ENCODE measurements around the gene RXFP1. TPM values are rescaled to one million over a fixed set of nuclear protein-coding genes. Genes with fewer than 3 reads are reported as not detected.

RXFP1 gene
- polyA plus RNA-seq, 1 of the 3 experiments (the other 2 are of a cell fraction): not detected

GRCh38 chr4:158543191-158543590, 21.5 kb downstream of the RXFP1 start:
- H3F3A ChIP-seq (replicated peaks; ENCODE audit: insufficient read depth): no peaks in the 10 kb centered on the region
- no peaks in the 10 kb centered on the region for H3K9me2 ChIP-seq
- H4K20me1 ChIP-seq (ENCODE audit: insufficient read depth): no peaks in the 10 kb centered on the region
- H3K9ac ChIP-seq: no peak overlapping the region
- 42% methylated on average over 1 of the region's 1 CpG for WGBS (ENCODE audit: low lambda C conversion rate)
- no peaks in the 10 kb centered on the region for H3K36me3 ChIP-seq (replicated peaks in 1 of 2; ENCODE audit: control insufficient read depth in 1 of 2, insufficient read depth in 2 of 2, low read length in 1 of 2)
- H3K4me1 ChIP-seq (ENCODE audit: control insufficient read depth in 1 of 2, insufficient read depth in 2 of 2, low read depth in 1 of 2, low read length in 1 of 2): no peaks in the 10 kb centered on the region
- no peak overlapping the region for H2AFZ ChIP-seq (ENCODE audit: low read depth)
- no peak overlapping the region for H3K4me2 ChIP-seq
- POLR2A ChIA-PET: no interaction called here
- TF ChIP-seq RXRA (IDR thresholded peaks at IDR 0.05; ENCODE audit: borderline replicate concordance, low read depth) (no peak), USF1 (IDR thresholded peaks at IDR 0.05; ENCODE audit: borderline replicate concordance, low read depth) (no peak), TAF1 (IDR thresholded peaks at IDR 0.05; ENCODE audit: borderline replicate concordance, low read depth, low read length) (no peak), YY1 (IDR thresholded peaks at IDR 0.05; ENCODE audit: low read depth) (no peak), REST (IDR thresholded peaks at IDR 0.05; ENCODE audit: low read depth, low read length) (no peak), SMC3 (IDR thresholded peaks at IDR 0.05; ENCODE audit: low read depth, low read length) (no peak), CHD2 (IDR thresholded peaks at IDR 0.05; ENCODE audit: low read length, partially characterized antibody) (no peak), MXI1 (IDR thresholded peaks at IDR 0.05; ENCODE audit: low read depth, low read length) (no peak), FOXJ3 (CRISPR knock-in tag; IDR thresholded peaks at IDR 0.05) (no peak), MAX (IDR thresholded peaks at IDR 0.05; ENCODE audit: low read depth) (no peak)
- H3K27ac ChIP-seq (ENCODE audit: low read depth in 2 of 2, low read length in 1 of 2): no peak overlapping the region
- CTCF ChIA-PET: interaction anchor here (1.0 kb wide), 1 partner anchor 350 kb away, joined by 3 read pairs; no protein-coding TSS in a partner anchor
- DNase-seq: no peak
- H3K9me3 ChIP-seq: no peaks in the 10 kb centered on the region
- H3K27me3 ChIP-seq (ENCODE audit: insufficient read depth): no peaks in the 10 kb centered on the region
- H3K4me3 ChIP-seq (ENCODE audit: low read depth in 2 of 2, low read length in 1 of 2): no peak overlapping the region
- no peaks in the 10 kb centered on the region for H3K79me2 ChIP-seq (ENCODE audit: insufficient read depth)

- H3K4me1 ChIP-seq (ENCODE audit: control insufficient read depth in 1 of 2, insufficient read depth in 2 of 2, low read depth in 1 of 2, low read length in 1 of 2): no peaks in the 10 kb centered on the region
- CTCF ChIA-PET: interaction anchor here (1.0 kb wide), 1 partner anchor 351 kb away, joined by 3 read pairs; no protein-coding TSS in a partner anchor
- no peaks in the 10 kb centered on the region for H3K27me3 ChIP-seq (ENCODE audit: insufficient read depth)
- WGBS (ENCODE audit: low lambda C conversion rate): 86% methylated on average over 1 of the region's 1 CpG
- H4K20me1 ChIP-seq (ENCODE audit: insufficient read depth): no peaks in the 10 kb centered on the region
- H3K4me3 ChIP-seq (ENCODE audit: low read depth in 2 of 2, low read length in 1 of 2): no peak overlapping the region
- TF ChIP-seq NRF1 (IDR thresholded peaks at IDR 0.05; ENCODE audit: low read depth, low read length) (no peak), GATA2 (CRISPR knock-in tag; IDR thresholded peaks at IDR 0.05) (no peak), SIN3A (IDR thresholded peaks at IDR 0.05; ENCODE audit: borderline replicate concordance, low read depth, low read length) (no peak), JUND (IDR thresholded peaks at IDR 0.05) (no peak), YY1 (IDR thresholded peaks at IDR 0.05; ENCODE audit: low read depth) (no peak), TCF12 (IDR thresholded peaks at IDR 0.05) (no peak), RAD21 (IDR thresholded peaks at IDR 0.05; ENCODE audit: low read length) (no peak), ELF1 (IDR thresholded peaks at IDR 0.05) (no peak), POLR2AphosphoS5 (IDR thresholded peaks at IDR 0.05; ENCODE audit: low read depth, low read length) (no peak), MXI1 (IDR thresholded peaks at IDR 0.05; ENCODE audit: low read depth, low read length) (no peak)
- POLR2A ChIA-PET: no interaction called here
- no peak overlapping the region for H3K4me2 ChIP-seq
- no peaks in the 10 kb centered on the region for H3K36me3 ChIP-seq (replicated peaks in 1 of 2; ENCODE audit: control insufficient read depth in 1 of 2, insufficient read depth in 2 of 2, low read length in 1 of 2)
- H3K9me3 ChIP-seq: no peaks in the 10 kb centered on the region
- no peak for DNase-seq
- no peaks in the 10 kb centered on the region for H3K79me2 ChIP-seq (ENCODE audit: insufficient read depth)
- no peaks in the 10 kb centered on the region for H3K9me2 ChIP-seq
- H3F3A ChIP-seq (replicated peaks; ENCODE audit: insufficient read depth): no peaks in the 10 kb centered on the region
- H3K9ac ChIP-seq: no peak overlapping the region
- no peak overlapping the region for H3K27ac ChIP-seq (ENCODE audit: low read depth in 2 of 2, low read length in 1 of 2)
- no peak overlapping the region for H2AFZ ChIP-seq (ENCODE audit: low read depth)
Measured at GRCh38 chr4:158544141-158544540, 22.5 kb downstream of the RXFP1 start.

All from SK-N-SH (cell line).